Thoracic aorta (tissue), 2 donors: Measurements from ENCODE around the gene PROC. TPM values are rescaled to one million over a fixed set of nuclear protein-coding genes. Genes with fewer than 3 reads are reported as not detected.

Experiments
- ATAC-seq: fragments of 150-250 bp; one replicate; pipeline ENCODE4 v1.8.0; 2017; ENCODE audit warnings: low read depth; ENCODE audit not compliant: insufficient number of reproducible peaks, low FRiP score
- DNase-seq: peaks from one replicate; pipeline ENCODE4 v3.0.0-alpha.2; 2020; ENCODE audit warnings: low spot score
- H3K27ac ChIP-seq, 2 donors: fragments of 200-600 bp; sonication (generic); 1 replicate in 1 of 2; 2 replicates in 1 of 2; pipeline ENCODE4 v1.5.1; 2016; ENCODE audit warnings: mild to moderate bottlenecking in 2 of 2, moderate library complexity in 2 of 2
- H3K27me3 ChIP-seq: fragments of 200-600 bp; sonication (generic); replicated peaks from 2 replicates; pipeline ENCODE4 v1.6.0; 2016; ENCODE audit warnings: mild to moderate bottlenecking; ENCODE audit not compliant: insufficient read depth
- H3K36me3 ChIP-seq: fragments of 200-600 bp; sonication (generic); one replicate; pipeline ENCODE4 v1.5.1; 2016
- H3K4me1 ChIP-seq, 2 donors: fragments of 200-600 bp; sonication (generic); 1 replicate in 1 of 2; 2 replicates in 1 of 2; pipeline versions ENCODE4 v1.5.1 to v1.6.0; 2016; ENCODE audit warnings: low read depth in 2 of 2, mild to moderate bottlenecking in 1 of 2; ENCODE audit not compliant: control insufficient read depth in 1 of 2
- H3K4me3 ChIP-seq: fragments of 200-600 bp; sonication (generic); 2 replicates; pipeline ENCODE4 v1.5.1; 2016; ENCODE audit warnings: mild to moderate bottlenecking
- H3K9me3 ChIP-seq: fragments of 200-600 bp; sonication (generic); 2 replicates; pipeline ENCODE4 v1.5.1; 2016
- CTCF ChIP-seq: fragments of 200-600 bp; sonication (generic); IDR thresholded peaks from one replicate; pipeline ENCODE4 v1.5.1; 2019; ENCODE audit warnings: antibody characterized with exemption
- total RNA-seq, 2 donors: library from RNA; depleted of rRNA; stranded (reverse); fragments of >200 nt; gene quantifications; one replicate each; pipeline versions ENCODE4 v1.1.0 to v1.2.3, GENCODE V29; 2016

The PROC gene
- total RNA-seq, 2 donors from 2014 or later: not detected

GRCh38 chr2:127425540-127426490, 7.6 kb downstream of the PROC start:
- DNase-seq (no peak), ATAC-seq (no peak)
- Histone ChIP-seq H3K4me1 (peaks cover 4 to 14% of the 10 kb centered on the region in 2 donors), H3K9me3 (no peaks in the 10 kb centered on the region), H3K27ac (no peak overlapping the region), H3K36me3 (no peaks in the 10 kb centered on the region), H3K4me3 (no peak overlapping the region), H3K27me3 (peaks cover 5% of the 10 kb centered on the region)
- TF ChIP-seq CTCF: no peak

GRCh38 chr2:127426501-127427354, 8.5 kb downstream of the PROC start:
- TF ChIP-seq CTCF: no peak
- Histone ChIP-seq H3K27me3 (peaks cover 5% of the 10 kb centered on the region), H3K36me3 (no peaks in the 10 kb centered on the region), H3K9me3 (no peaks in the 10 kb centered on the region), H3K4me3 (no peak overlapping the region), H3K4me1 (peaks cover 4 to 14% of the 10 kb centered on the region in 2 donors), H3K27ac (no peak overlapping the region)
- DNase-seq (no peak), ATAC-seq (no peak)

GRCh38 chr2:127427376-127428056, 9.3 kb downstream of the PROC start:
- peaks cover 4 to 14% of the 10 kb centered on the region in 2 donors for H3K4me1 ChIP-seq
- no peak for TF ChIP-seq CTCF
- no peaks in the 10 kb centered on the region for H3K36me3 ChIP-seq
- no peaks in the 10 kb centered on the region for H3K9me3 ChIP-seq
- DNase-seq (no peak), ATAC-seq (no peak)
- H3K4me3 ChIP-seq: no peak overlapping the region
- H3K27me3 ChIP-seq: peaks cover under 1% of the 10 kb centered on the region
- no peak overlapping the region for H3K27ac ChIP-seq

GRCh38 chr2:127428057-127428814, 10.0 kb downstream of the PROC start:
- no peak overlapping the region for H3K4me3 ChIP-seq
- no peak overlapping the region for H3K27ac ChIP-seq
- no peak for TF ChIP-seq CTCF
- H3K27me3 ChIP-seq: no peaks in the 10 kb centered on the region
- no peaks in the 10 kb centered on the region for H3K9me3 ChIP-seq
- peaks cover 4 to 7% of the 10 kb centered on the region in 2 donors for H3K4me1 ChIP-seq
- no peak for ATAC-seq
- H3K36me3 ChIP-seq: no peaks in the 10 kb centered on the region
- DNase-seq: no peak
